Choroid plexus epithelial cell (primary cell): ENCODE results near the gene MSMB.
A peak's percentile ranks its signal among the peaks of the same experiment; 100 is the strongest.

Experiments
- DNase-seq: peaks from one replicate; pipeline ENCODE4 v3.0.0-alpha.2; 2010; ENCODE audit warnings: low read depth
- H3K4me3 ChIP-seq: 2 replicates; pipeline ENCODE4 v1.5.1; 2011; ENCODE audit warnings: low read depth, mild to moderate bottlenecking, control low read depth, low read length, moderate library complexity
- CTCF ChIP-seq: conservative IDR thresholded peaks from 2 replicates; pipeline ENCODE4 v1.5.1; 2011; ENCODE audit warnings: low read depth, mild to moderate bottlenecking, control low read depth, inconsistent platforms, low read length, moderate library complexity

MSMB gene

GRCh38 chr10:46030091-46030937 lies 15.8 kb downstream of the MSMB start, which contains the start of gene NCOA4:
TSS of gene NCOA4 (minus strand) at chr10:46030623. CDS start at chr10:46016680, 13,943 bp downstream.
- DNase-seq, result peak; percentile 99
- peak; percentile 75 for TF ChIP-seq CTCF
- H3K4me3 ChIP-seq, result peak within 1 kb of the TSS; percentile 99

GRCh38 chr10:46029461-46030030 lies 16.5 kb downstream of the MSMB start:
- no peak for TF ChIP-seq CTCF
- peak overlapping the region; percentile 99 for H3K4me3 ChIP-seq
- DNase-seq, result no peak

- H3K4me3 ChIP-seq, result peak overlapping the region; percentile 99
- TF ChIP-seq CTCF, result peak; percentile 76
- peak; percentile 89 for DNase-seq
Observed at GRCh38 chr10:46028584-46029460, 17.2 kb downstream of the MSMB start.

- DNase-seq, result no peak
- no peak overlapping the region for H3K4me3 ChIP-seq
- no peak for TF ChIP-seq CTCF
Observed at GRCh38 chr10:46026106-46026505, 20.0 kb downstream of the MSMB start.

- no peak for TF ChIP-seq CTCF
- no peak for DNase-seq
- no peak overlapping the region for H3K4me3 ChIP-seq
Observed at GRCh38 chr10:46025406-46025805, 20.7 kb downstream of the MSMB start.

- DNase-seq, result peak; percentile 69
- no peak overlapping the region for H3K4me3 ChIP-seq
- TF ChIP-seq CTCF, result no peak
Observed at GRCh38 chr10:46024948-46025347, 21.1 kb downstream of the MSMB start.
